ENCODE results near the gene PSMA3. TPM values are rescaled to one million over a fixed set of nuclear protein-coding genes. Genes with fewer than 3 reads are reported as not detected.

PSMA3 gene
- total and polyA plus RNA-seq, 2 of the 8 experiments (the other 6 are each of a cell fraction or from before 2014, with no cell fraction given) = 285 to 507 TPM

DNA sequence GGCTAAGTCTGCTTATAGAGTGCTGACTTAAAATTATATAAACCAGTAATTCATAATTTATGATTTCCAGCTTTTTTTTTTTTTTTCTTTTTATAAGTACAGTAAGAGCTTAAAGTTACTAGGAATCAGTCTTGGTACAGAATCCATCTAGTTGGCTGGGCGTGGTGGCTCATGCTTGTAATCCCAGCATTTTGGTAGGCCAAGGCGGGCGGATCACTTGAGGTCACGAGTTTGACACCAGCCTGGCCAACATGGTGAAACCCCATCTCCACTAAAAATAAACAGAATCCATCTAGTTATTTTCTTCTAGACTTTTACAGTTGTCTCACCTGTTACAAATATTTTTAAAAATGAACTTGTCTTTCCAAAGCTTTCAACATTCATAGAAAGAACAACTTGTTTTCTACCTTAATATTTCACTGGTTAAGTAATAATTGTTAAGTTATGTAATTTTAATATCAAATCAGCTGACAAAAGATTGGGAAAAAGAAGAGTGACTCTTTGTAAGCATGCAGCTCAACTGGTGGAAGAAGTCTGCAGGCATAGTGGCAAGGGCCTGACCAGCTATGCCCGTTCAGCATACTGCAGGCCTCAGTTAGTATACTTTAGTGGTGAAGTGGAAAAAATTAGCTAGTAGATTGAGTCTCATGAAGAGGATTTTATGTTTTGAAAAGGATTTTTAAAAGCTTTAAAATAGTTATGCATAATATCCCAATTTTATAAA, 17.4 kb upstream of the PSMA3 start:
- H2BK20ac ChIP-seq (ENCODE audit: low read length) = no peak overlapping the region
- DNase-seq (ENCODE audit: low read depth in 1 of 2, low spot score in 2 of 2) = no peak
- no peaks in the 10 kb centered on the region for H4K20me1 ChIP-seq (replicated peaks in 1 of 2; ENCODE audit: control insufficient read depth in 1 of 2, insufficient read depth in 2 of 2, low read length in 2 of 2)
- no peaks in the 10 kb centered on the region; a peak in 1 of 4 replicates for H3K9me3 ChIP-seq (ENCODE audit: insufficient read depth in 2 of 2, low read depth in 1 of 2, low read length in 1 of 2)
- H4K5ac ChIP-seq (ENCODE audit: insufficient read length, low read depth, low read length) = no peak overlapping the region
- H3K18ac ChIP-seq (ENCODE audit: extremely low read depth, low read length) = no peak overlapping the region
- no peak overlapping the region for H2BK5ac ChIP-seq (ENCODE audit: low read depth, low read length)
- H3K27ac ChIP-seq (ENCODE audit: low read depth, low read length) = no peak overlapping the region
- H3K79me2 ChIP-seq (ENCODE audit: control insufficient read depth in 1 of 2, insufficient read depth in 2 of 2, low read length in 2 of 2) = no peaks in the 10 kb centered on the region
- H2BK15ac ChIP-seq (ENCODE audit: low read length) = no peak overlapping the region
- H2BK12ac ChIP-seq (ENCODE audit: low read depth, low read length) = no peak overlapping the region
- H4K8ac ChIP-seq (ENCODE audit: extremely low read depth, insufficient read depth, low read length) = no peak overlapping the region
- H2AFZ ChIP-seq (ENCODE audit: low read length) = no peak overlapping the region
- CTCF ChIA-PET (ENCODE audit: partially characterized antibody) = interaction anchor here (1.0 to 1.3 kb wide), 2 partner anchors 8 to 119 kb away, joined by 3 to 4 read pairs; no protein-coding TSS in a partner anchor
- no peak overlapping the region for H3K9ac ChIP-seq (replicated peaks in 1 of 4; ENCODE audit: extremely low read depth in 1 of 4, low read depth in 3 of 4, low read length in 3 of 4)
- WGBS, 2 experiments (ENCODE audit: extremely low coverage in 1 of 2, insufficient coverage in 1 of 2, insufficient read length in 1 of 2, insufficient replicate concordance in 2 of 2, low coverage in 1 of 2, low lambda C conversion rate in 2 of 2, missing lambda C conversion rate in 1 of 2) = 88% methylated on average over 5 of the region's 5 CpGs; no CpG with 5 or more reads in 1 of the 2 experiments
- no peak for FAIRE-seq
- H3K4ac ChIP-seq (replicated peaks; ENCODE audit: insufficient read length, low read depth, low read length) = no peak overlapping the region
- no peak overlapping the region for H3K4me2 ChIP-seq (ENCODE audit: insufficient read depth in 1 of 2, low read depth in 2 of 2, low read length in 2 of 2)
- H3K14ac ChIP-seq (ENCODE audit: insufficient read length) = no peak overlapping the region
- POLR2A ChIA-PET (ENCODE audit: partially characterized antibody) = interaction anchor here (0.6 to 2.3 kb wide), 5 partner anchors 8 to 22 kb away, joined by 3 to 9 read pairs (median 4); partner anchors contain the start of gene PSMA3
- H3K79me1 ChIP-seq (ENCODE audit: low read depth, low read length) = no peaks in the 10 kb centered on the region
- H3K23ac ChIP-seq (ENCODE audit: insufficient read length) = no peak overlapping the region
- no peak overlapping the region for H4K91ac ChIP-seq (replicated peaks; ENCODE audit: insufficient read length, low read length)
- TF ChIP-seq NRF1 (IDR thresholded peaks at IDR 0.05; ENCODE audit: low read depth, low read length) = no peak
- no peaks in the 10 kb centered on the region for H3K27me3 ChIP-seq (replicated peaks in 1 of 4; ENCODE audit: control insufficient read depth in 3 of 4, extremely low read depth in 1 of 4, insufficient read depth in 3 of 4, low read length in 3 of 4)
- no peak overlapping the region for H2AK5ac ChIP-seq (ENCODE audit: low read depth, low read length)
- no peak overlapping the region for H2BK120ac ChIP-seq (replicated peaks; ENCODE audit: low read depth, low read length)
- H3K36me3 ChIP-seq (ENCODE audit: control insufficient read depth in 2 of 4, insufficient read depth in 4 of 4, low read length in 3 of 4) = peaks cover 0 to 8% (median 0%) of the 10 kb centered on the region in 4 experiments; a peak in 2 of 8 replicates
- H3K23me2 ChIP-seq (ENCODE audit: low read depth, low read length) = no peaks in the 10 kb centered on the region; the same call in 1 of the 2 replicates
- H3K56ac ChIP-seq (replicated peaks; ENCODE audit: insufficient read length, low read depth, low read length) = no peak overlapping the region
- no peaks in the 10 kb centered on the region for H3K4me1 ChIP-seq (replicated peaks in 1 of 4; ENCODE audit: control insufficient read depth in 3 of 4, insufficient read depth in 4 of 4, low read length in 3 of 4)
- no peak overlapping the region for H3K4me3 ChIP-seq (ENCODE audit: extremely low read depth in 1 of 4, insufficient read depth in 2 of 4, low read depth in 3 of 4, low read length in 4 of 4)
